Natural killer cell (primary cell): ENCODE measurements around the gene GPATCH3. TPM values are rescaled to one million over a fixed set of nuclear protein-coding genes. Genes with fewer than 3 reads are reported as not detected.

Source experiments
- ATAC-seq, 3 donors: fragments of 150-1000 bp in 2 of 3; fragments of 200-7000 bp in 1 of 3; cut with Tn5 transposase; 1 replicate in 1 of 3; 2 replicates in 2 of 3; pipeline ENCODE4 v1.10.0; 2021; ENCODE audit warnings: mild to moderate bottlenecking in 2 of 3, moderate library complexity in 2 of 3
- DNase-seq, 2 donors: peaks; one replicate each; pipeline versions ENCODE4 v3.0.0 to v3.0.0-alpha.2; 2013 to 2021; ENCODE audit warnings: mixed read lengths in 1 of 2
- H3K27ac ChIP-seq: one replicate; pipeline ENCODE4 v1.5.1; 2013; ENCODE audit warnings: mild to moderate bottlenecking, low read length
- H3K27me3 ChIP-seq: one replicate; pipeline ENCODE4 v1.6.1; 2013; ENCODE audit warnings: low read length; ENCODE audit not compliant: control insufficient read depth, insufficient read depth
- H3K36me3 ChIP-seq: one replicate; pipeline ENCODE4 v1.6.1; 2013; ENCODE audit warnings: low read length; ENCODE audit not compliant: control insufficient read depth, insufficient read depth
- H3K4me1 ChIP-seq: one replicate; pipeline ENCODE4 v1.6.1; 2013; ENCODE audit warnings: low read length; ENCODE audit not compliant: control insufficient read depth, insufficient read depth
- H3K4me3 ChIP-seq: one replicate; pipeline ENCODE4 v1.5.1; 2013; ENCODE audit warnings: low read length
- H3K9me3 ChIP-seq: one replicate; pipeline ENCODE4 v1.6.1; 2013; ENCODE audit warnings: low read length; ENCODE audit not compliant: control insufficient read depth, insufficient read depth
- H3K27ac Mint-ChIP-seq, 2 donors: one replicate each; pipeline ENCODE4 v1.8.0; 2022; ENCODE audit warnings: mild to moderate bottlenecking in 2 of 2, mixed read lengths in 2 of 2, moderate library complexity in 1 of 2
- H3K27me3 Mint-ChIP-seq, 2 donors: one replicate each; pipeline ENCODE4 v1.8.0; 2022; ENCODE audit warnings: low read depth in 2 of 2, mixed read lengths in 2 of 2
- H3K36me3 Mint-ChIP-seq: one replicate; pipeline ENCODE4 v1.8.0; 2022; ENCODE audit warnings: mixed read lengths
- H3K4me1 Mint-ChIP-seq, 2 donors: one replicate each; pipeline ENCODE4 v1.8.0; 2022; ENCODE audit warnings: mixed read lengths in 2 of 2
- H3K4me3 Mint-ChIP-seq: one replicate; pipeline ENCODE4 v1.8.0; 2022; ENCODE audit warnings: mild to moderate bottlenecking, moderate library complexity, mixed read lengths
- H3K9me3 Mint-ChIP-seq, 2 donors: one replicate each; pipeline ENCODE4 v1.8.0; 2022; ENCODE audit warnings: mixed read lengths in 2 of 2
- WGBS: methylation state at CpG from one replicate; pipeline ENCODE4 v1.1.7; 2013; ENCODE audit warnings: missing lambda C conversion rate; ENCODE audit not compliant: insufficient coverage; 5-methylcytosine and 5-hydroxymethylcytosine counted together
- intact Hi-C: fragments of 100-400 bp; cut with micrococcal nuclease; formaldehyde crosslinking; loops from one replicate; pipeline ENCODE4 v1.14.2; 2022
- total RNA-seq, 4 donors: library from RNA; stranded (reverse); fragments of 120-200 nt in 1 of 4; gene quantifications; one replicate each; pipeline versions ENCODE4 v1.2.3 to v1.2.4, GENCODE V29; 2013 to 2022
- TF ChIP-seq, protein P1 (sequence below): fragments of 200-600 bp; IDR thresholded peaks from one replicate; pipeline ENCODE4 v1.8.0; 2022; ENCODE audit warnings: antibody characterized with exemption

GPATCH3 gene
- total RNA-seq, 3 donors from 2014 or later (not counting 1 experiment from before 2014, with no cell fraction given): 25.5 to 41.3 (median 34.6) TPM

DNA sequence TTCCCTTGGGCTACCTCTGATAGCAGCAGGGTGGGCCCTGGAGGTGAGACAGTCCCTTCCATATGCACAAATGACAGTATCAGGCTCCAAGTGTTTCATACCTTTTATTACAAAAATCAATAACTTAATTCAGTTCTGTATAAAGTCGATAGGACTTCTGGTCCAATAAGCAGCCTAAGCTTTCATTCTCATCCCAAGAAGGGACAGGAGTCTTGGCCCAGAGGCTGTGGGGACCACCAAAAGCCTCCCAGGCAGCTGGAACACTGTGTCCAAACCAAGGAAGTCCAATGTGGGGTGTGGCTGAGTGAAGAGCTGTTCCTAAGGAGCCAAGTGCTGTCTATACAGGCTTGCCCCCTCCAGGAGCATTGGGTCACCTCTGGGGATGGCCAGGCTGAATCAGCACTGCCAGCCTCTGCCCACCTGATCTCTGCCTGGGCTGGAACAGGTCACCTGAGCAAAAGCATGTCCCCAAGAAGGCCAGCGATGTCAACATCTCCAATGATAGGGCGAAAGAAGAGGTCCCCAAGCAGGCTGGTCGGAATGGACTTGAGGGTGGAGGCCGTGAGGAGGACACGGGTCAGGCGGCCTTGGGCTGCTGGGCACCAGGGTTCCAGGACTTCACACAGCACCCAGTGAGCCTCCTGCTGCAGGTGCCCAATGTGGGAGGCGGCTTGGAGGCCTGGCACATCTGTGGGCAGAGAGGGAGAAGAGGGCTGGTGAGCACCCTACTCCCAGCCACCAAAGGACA is 11.3 kb upstream of the GPATCH3 start:
- Histone ChIP-seq H3K27me3 (no peaks in the 10 kb centered on the region), H3K4me3 (no peak overlapping the region), H3K9me3 (no peaks in the 10 kb centered on the region), H3K4me1 (no peaks in the 10 kb centered on the region), H3K36me3 (no peaks in the 10 kb centered on the region), H3K27ac (no peak overlapping the region)
- no peak for DNase-seq
- intact Hi-C loops: no loop called here
- H3K4me3 Mint-ChIP-seq: no peak overlapping the region
- H3K4me1 Mint-ChIP-seq: no peaks in the 10 kb centered on the region
- H3K9me3 Mint-ChIP-seq: no peaks in the 10 kb centered on the region
- H3K27me3 Mint-ChIP-seq: peaks cover 0 to 4% of the 10 kb centered on the region in 2 donors
- H3K27ac Mint-ChIP-seq: no peak overlapping the region
- H3K36me3 Mint-ChIP-seq: no peaks in the 10 kb centered on the region
- no peak for ATAC-seq
- WGBS: 85% methylated on average over 8 of the region's 8 CpGs
- TF ChIP-seq, protein P1, sequence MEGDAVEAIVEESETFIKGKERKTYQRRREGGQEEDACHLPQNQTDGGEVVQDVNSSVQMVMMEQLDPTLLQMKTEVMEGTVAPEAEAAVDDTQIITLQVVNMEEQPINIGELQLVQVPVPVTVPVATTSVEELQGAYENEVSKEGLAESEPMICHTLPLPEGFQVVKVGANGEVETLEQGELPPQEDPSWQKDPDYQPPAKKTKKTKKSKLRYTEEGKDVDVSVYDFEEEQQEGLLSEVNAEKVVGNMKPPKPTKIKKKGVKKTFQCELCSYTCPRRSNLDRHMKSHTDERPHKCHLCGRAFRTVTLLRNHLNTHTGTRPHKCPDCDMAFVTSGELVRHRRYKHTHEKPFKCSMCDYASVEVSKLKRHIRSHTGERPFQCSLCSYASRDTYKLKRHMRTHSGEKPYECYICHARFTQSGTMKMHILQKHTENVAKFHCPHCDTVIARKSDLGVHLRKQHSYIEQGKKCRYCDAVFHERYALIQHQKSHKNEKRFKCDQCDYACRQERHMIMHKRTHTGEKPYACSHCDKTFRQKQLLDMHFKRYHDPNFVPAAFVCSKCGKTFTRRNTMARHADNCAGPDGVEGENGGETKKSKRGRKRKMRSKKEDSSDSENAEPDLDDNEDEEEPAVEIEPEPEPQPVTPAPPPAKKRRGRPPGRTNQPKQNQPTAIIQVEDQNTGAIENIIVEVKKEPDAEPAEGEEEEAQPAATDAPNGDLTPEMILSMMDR: no peak

DNA sequence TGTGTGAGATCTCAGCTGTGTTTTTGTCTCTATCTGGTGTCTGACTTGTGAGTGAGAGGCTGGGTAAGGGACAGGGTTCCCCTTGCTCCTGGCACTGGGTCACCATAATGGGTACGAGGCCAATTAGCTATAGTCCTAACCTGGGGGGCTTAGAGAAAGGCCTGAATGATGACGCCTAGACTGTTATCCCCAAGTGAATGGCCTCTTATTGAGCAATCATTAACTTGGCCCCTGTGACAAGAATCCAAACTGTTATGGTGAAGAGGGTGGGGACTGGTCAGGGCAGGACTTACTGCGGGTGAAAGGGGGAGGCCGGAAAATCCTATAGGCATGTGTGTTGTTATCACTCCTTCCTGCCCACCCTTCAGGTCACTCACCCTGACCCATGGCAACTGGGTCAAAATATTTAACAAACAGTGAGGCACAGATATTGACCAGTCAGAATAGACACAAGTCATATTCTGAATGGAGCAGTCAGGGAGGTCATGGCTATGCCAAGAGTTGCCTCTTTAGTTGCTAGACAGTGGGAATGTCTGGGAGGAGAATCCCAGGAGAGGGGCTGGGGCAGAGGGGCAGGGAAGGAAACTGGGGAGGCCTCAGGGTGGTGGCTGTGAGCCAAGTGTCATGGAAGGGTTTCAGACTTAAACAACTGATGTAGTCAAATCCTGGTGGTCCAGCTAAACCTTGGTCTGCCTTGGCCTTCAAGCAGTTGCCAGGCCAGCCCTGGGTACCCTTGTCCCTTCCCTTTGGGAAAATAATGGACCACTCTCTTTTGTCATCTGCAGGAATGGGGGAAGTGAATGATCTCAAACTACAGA is 10.3 kb upstream of the GPATCH3 start:
- Mint-ChIP-seq H3K27me3 (peaks cover 0 to 4% of the 10 kb centered on the region in 2 donors), H3K27ac (no peak overlapping the region), H3K4me3 (no peak overlapping the region), H3K9me3 (no peaks in the 10 kb centered on the region), H3K4me1 (no peaks in the 10 kb centered on the region), H3K36me3 (no peaks in the 10 kb centered on the region)
- no peaks in the 10 kb centered on the region for H3K9me3 ChIP-seq
- intact Hi-C loops: no loop called here
- ATAC-seq: no peak
- H3K4me1 ChIP-seq: no peaks in the 10 kb centered on the region
- TF ChIP-seq, protein P1: no peak
- H3K36me3 ChIP-seq: no peaks in the 10 kb centered on the region
- 89% methylated on average over 4 of the region's 4 CpGs for WGBS
- no peaks in the 10 kb centered on the region for H3K27me3 ChIP-seq
- H3K4me3 ChIP-seq: no peak overlapping the region
- H3K27ac ChIP-seq: no peak overlapping the region
- no peak for DNase-seq

DNA sequence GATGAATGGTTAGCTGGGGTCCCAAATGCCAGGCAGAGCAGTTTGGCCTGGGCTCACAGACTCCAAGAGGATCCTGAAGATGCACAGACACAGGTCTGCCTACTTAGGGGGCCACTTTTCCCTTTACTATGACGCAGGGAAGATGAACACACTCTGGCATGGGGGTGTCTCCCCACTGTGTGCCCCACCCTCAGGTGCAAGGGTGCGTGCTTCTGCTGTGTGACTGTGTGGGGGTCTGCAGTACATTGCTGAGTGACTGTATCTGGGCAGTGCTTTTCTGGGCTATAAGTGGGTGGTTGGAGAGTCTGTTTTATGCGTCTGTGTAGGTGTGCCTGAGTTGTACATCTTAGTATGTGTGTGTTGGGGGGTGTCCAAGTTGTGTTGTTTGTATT is 9.7 kb upstream of the GPATCH3 start:
- DNase-seq (no peak), ATAC-seq (no peak)
- Mint-ChIP-seq H3K27me3 (peaks cover 0 to 4% of the 10 kb centered on the region in 2 donors), H3K4me3 (no peak overlapping the region), H3K4me1 (no peaks in the 10 kb centered on the region), H3K36me3 (no peaks in the 10 kb centered on the region), H3K27ac (no peak overlapping the region), H3K9me3 (no peaks in the 10 kb centered on the region)
- WGBS: 92% methylated on average over 3 of the region's 3 CpGs
- intact Hi-C loops: no loop called here
- Histone ChIP-seq H3K36me3 (no peaks in the 10 kb centered on the region), H3K9me3 (no peaks in the 10 kb centered on the region), H3K4me3 (no peak overlapping the region), H3K27ac (no peak overlapping the region), H3K4me1 (no peaks in the 10 kb centered on the region), H3K27me3 (no peaks in the 10 kb centered on the region)
- TF ChIP-seq, protein P1: no peak
